ENCODE data around the gene PCDH17. TPM values are rescaled to one million over a fixed set of nuclear protein-coding genes. Genes with fewer than 3 reads are reported as not detected.

Gene PCDH17, protein sequence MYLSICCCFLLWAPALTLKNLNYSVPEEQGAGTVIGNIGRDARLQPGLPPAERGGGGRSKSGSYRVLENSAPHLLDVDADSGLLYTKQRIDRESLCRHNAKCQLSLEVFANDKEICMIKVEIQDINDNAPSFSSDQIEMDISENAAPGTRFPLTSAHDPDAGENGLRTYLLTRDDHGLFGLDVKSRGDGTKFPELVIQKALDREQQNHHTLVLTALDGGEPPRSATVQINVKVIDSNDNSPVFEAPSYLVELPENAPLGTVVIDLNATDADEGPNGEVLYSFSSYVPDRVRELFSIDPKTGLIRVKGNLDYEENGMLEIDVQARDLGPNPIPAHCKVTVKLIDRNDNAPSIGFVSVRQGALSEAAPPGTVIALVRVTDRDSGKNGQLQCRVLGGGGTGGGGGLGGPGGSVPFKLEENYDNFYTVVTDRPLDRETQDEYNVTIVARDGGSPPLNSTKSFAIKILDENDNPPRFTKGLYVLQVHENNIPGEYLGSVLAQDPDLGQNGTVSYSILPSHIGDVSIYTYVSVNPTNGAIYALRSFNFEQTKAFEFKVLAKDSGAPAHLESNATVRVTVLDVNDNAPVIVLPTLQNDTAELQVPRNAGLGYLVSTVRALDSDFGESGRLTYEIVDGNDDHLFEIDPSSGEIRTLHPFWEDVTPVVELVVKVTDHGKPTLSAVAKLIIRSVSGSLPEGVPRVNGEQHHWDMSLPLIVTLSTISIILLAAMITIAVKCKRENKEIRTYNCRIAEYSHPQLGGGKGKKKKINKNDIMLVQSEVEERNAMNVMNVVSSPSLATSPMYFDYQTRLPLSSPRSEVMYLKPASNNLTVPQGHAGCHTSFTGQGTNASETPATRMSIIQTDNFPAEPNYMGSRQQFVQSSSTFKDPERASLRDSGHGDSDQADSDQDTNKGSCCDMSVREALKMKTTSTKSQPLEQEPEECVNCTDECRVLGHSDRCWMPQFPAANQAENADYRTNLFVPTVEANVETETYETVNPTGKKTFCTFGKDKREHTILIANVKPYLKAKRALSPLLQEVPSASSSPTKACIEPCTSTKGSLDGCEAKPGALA (N-terminal part only)
- polyA plus RNA-seq (2014; cell fraction: cytosol; rRNA removed) = 3.5 and 3.7 TPM in 2 replicates
- polyA plus RNA-seq (2014; cell fraction: nucleus; rRNA removed) = 1.6 and 1.8 TPM in 2 replicates

GRCh38 chr13:57631596-57632275 lies at the start of gene PCDH17:
Gene PCDH17 (plus strand): TSS chr13:57631744. CDS start chr13:57632547, 803 bp downstream.
- peak; percentile 80 for DNase-seq (ENCODE audit: low spot score)

GRCh38 chr13:57582032-57582431 lies 49.5 kb upstream of the PCDH17 start:
- peak; percentile 10 for DNase-seq (ENCODE audit: low spot score)

DNA sequence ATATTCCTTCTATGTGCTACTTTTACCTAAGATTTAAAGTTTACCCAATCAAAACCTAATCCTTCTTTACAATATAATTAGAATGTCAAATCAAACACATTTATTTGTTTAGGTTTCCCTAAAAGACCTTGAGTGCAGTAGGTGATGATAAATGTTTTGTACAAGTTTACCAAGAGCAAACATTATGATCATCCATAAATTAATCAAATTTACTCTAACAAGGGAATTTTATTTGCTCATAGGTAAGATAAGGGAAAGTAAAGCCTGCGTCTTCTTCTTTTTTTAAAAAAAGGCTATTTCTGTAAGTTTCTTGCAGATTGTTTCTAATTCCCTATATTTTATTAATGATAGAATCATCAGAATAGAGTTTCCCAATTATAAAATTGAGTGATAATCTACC lies 48.0 kb upstream of the PCDH17 start:
- DNase-seq (ENCODE audit: low spot score) = no peak

GRCh38 chr13:57588639-57589038 lies 42.9 kb upstream of the PCDH17 start:
- DNase-seq (ENCODE audit: low spot score) = no peak

DNA sequence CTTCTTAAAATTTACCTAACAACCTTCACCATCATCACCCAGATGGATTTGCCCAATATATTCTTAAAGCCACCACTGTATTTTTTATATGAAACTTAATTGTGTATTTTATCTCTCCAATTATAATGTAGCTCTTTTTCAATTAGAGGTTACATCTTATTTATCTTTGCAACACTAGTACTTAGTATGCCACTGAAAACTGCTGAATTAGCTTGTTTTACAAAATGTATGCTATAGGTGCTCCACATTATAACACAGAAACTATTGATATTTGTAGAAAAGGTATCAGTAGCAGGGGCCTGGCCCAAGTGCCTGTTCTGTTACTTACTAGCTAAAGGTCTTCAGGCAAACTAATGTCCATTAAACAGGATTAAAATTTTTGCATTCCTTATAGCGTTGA lies 35.8 kb upstream of the PCDH17 start:
- DNase-seq (ENCODE audit: low spot score) = no peak

DNA sequence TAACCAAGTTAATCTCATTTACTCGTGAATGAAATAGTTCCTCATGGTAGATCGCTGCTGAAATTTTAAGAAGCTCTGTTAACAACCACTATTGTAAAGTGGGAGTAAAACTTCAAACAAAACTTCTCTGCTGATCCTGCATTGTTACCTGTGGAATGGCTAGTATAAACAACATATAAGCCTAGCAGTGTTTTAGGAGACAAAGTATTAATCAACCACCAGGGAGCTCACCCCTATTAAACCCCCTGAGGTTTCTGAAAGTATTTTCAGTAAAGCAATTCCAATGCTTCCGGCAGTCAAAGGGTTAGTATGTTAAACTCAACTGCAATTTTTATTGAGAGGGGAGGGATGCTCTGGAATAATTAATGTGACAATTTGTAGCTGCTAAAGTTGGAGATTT lies 30.0 kb upstream of the PCDH17 start:
- no peak for DNase-seq (ENCODE audit: low spot score)

GRCh38 chr13:57604442-57604841 lies 27.1 kb upstream of the PCDH17 start:
- DNase-seq (ENCODE audit: low spot score) = no peak

DNA sequence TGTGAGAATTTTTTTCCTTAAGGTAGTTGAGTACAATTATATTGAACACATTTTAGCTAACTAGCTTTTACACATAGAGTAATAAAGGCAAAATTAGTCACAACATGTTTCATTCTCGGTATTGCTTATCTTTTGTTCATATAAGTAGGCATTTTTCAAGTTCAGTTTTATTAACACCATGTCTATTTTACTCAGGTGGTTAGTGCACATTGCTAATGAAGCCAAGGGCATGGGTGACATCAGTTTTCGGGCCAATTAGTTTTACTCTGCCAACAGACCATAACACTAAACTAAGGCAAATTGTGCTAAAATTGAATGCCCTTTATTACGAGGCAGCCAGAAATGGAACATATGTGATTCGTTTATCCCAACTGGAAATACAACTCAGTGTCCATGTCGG lies 19.6 kb upstream of the PCDH17 start:
- no peak for DNase-seq (ENCODE audit: low spot score)

DNA sequence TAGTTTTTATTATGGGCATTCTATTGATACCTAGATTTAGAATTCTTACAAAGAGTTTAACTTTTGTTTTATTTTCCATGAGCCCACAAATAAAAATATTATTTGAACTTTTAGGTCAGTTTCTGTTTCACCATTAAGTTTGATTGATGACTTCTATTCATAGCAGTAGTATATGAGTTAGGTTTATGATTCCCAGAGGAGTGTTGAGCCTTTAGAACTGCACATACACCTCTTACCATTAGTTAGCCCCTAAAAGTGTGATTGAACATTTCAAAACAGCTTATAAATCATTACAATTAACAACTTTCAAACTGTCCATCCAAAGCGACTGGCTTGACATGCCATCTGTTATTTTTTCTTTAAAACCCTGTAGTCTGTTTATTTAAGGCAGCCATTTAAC lies 19.0 kb upstream of the PCDH17 start:
- DNase-seq (ENCODE audit: low spot score) = no peak

DNA sequence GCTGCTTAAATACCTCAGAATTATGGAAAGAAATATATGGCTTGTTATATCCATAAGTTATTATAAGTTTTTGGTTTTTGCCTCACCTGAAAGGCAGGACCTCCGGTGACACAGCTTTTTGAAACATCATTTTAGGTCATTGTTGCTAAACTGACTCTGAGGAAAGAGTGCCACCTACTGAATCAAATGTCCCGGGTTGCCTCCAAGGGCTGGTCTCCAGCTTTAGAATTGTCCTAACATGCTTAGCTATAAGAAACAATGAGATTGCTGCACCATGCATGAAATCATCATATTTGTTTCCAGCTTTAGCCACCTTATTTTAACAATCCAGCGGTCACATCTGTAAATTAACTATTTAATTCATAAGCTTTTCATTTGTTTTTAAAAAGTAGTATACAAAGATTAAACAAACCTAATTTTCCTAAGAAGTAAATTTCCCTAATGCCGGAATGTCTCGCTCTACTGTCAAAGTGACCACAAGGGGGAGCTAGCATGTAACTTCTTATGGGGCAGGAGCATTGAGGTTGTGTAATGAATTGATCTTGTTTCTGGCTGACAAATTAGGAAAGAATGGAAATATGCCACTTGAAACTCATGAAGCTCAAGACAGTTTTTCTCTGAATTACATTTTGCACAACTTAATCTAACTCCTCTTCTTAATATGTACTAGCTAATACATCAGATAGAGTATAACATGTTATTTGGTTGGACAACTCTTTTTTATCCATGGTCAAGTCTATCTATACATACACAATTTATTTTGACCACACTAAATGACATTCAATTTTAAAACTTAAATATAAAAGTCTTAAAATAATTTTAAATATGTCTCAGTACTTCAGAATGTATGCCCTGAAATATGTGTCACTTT lies 6.7 kb upstream of the PCDH17 start:
- peak; percentile 69 for DNase-seq (ENCODE audit: low spot score)

GRCh38 chr13:57627663-57628062 lies 3.9 kb upstream of the PCDH17 start:
- DNase-seq (ENCODE audit: low spot score) = peak; percentile 49

DNA sequence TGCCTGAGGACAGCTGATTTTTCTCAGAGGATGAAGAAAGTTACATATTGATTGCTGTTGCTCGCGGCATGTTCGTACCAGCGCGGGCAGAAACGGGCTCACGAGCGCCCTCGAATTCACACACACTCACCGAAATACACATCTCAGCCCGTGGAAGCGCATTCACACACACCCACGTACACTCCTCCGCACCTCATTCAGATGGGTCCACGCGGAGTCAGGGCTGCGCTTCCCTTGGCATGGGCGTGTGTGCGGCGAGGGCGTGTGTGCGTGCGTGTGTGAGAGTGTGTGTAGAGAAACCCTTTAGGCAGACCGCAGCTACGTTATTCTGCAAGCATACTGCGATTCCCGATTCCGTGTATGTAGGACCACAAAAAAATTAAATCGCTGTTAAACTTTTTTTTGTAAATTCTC lies 2.1 kb upstream of the PCDH17 start:
- no peak for DNase-seq (ENCODE audit: low spot score)

- DNase-seq (ENCODE audit: low spot score) = peak; percentile 97
These were observed 1.7 kb upstream of the PCDH17 start for GRCh38 chr13:57629821-57630235.

- DNase-seq (ENCODE audit: low spot score) = peak; percentile 29
These were observed 616 bp upstream of the PCDH17 start for GRCh38 chr13:57630661-57631595.

DNA sequence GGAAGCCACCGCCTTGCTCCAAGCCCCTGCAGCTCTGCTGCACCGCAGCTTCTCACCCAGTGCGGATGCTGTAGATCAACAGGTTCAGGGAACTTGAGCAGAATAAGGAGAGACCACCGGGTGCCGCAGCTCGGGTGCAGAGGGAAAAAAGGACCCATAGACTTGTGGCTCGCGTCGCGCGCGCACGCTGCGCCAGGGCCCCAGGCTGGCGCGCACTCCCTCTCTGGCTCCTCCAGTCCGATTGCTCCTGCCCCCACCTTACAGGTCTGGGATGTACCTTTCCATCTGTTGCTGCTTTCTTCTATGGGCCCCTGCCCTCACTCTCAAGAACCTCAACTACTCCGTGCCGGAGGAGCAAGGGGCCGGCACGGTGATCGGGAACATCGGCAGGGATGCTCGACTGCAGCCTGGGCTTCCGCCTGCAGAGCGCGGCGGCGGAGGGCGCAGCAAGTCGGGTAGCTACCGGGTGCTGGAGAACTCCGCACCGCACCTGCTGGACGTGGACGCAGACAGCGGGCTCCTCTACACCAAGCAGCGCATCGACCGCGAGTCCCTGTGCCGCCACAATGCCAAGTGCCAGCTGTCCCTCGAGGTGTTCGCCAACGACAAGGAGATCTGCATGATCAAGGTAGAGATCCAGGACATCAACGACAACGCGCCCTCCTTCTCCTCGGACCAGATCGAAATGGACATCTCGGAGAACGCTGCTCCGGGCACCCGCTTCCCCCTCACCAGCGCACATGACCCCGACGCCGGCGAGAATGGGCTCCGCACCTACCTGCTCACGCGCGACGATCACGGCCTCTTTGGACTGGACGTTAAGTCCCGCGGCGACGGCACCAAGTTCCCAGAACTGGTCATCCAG lies 964 bp downstream of the PCDH17 start:
- peak; percentile 72 for DNase-seq (ENCODE audit: low spot score)

GRCh38 chr13:57633141-57633949 lies 1.8 kb downstream of the PCDH17 start:
- DNase-seq (ENCODE audit: low spot score) = peak; percentile 20

Data from SK-N-DZ (cell line).